Renal pelvis (tissue), 4 donors: ENCODE measurements around the gene DNAJC15. TPM values are rescaled to one million over a fixed set of nuclear protein-coding genes. Genes with fewer than 3 reads are reported as not detected.

Source experiments
- DNase-seq: peaks from one replicate; pipeline ENCODE4 v3.0.0-alpha.2; 2013
- polyA plus RNA-seq, 3 donors: library from polyadenylated mRNA; unstranded; fragments of 120-200 nt; gene quantifications; one replicate each; pipeline ENCODE4 v1.2.1, GENCODE V29; 2013; ENCODE audit not compliant: insufficient read length in 3 of 3

DNAJC15 gene
- polyA plus RNA-seq, 3 donors = 17.8 to 30.9 (median 30.4) TPM

- no peak for DNase-seq
Observed at GRCh38 chr13:43119206-43119605, 95.8 kb downstream of the DNAJC15 start.

- DNase-seq = no peak
Observed at GRCh38 chr13:43122791-43123190, 99.4 kb downstream of the DNAJC15 start.

GRCh38 chr13:43123856-43124255 lies 100.5 kb downstream of the DNAJC15 start:
- DNase-seq = no peak

- no peak for DNase-seq
Observed at GRCh38 chr13:43124490-43124889, 101.1 kb downstream of the DNAJC15 start.

GRCh38 chr13:43126420-43126819 lies 103.0 kb downstream of the DNAJC15 start:
- no peak for DNase-seq

GRCh38 chr13:43127103-43127798 lies 103.9 kb downstream of the DNAJC15 start:
- no peak for DNase-seq

- DNase-seq = no peak
Observed at GRCh38 chr13:43127827-43128226, 104.4 kb downstream of the DNAJC15 start.

- DNase-seq = no peak
Observed at GRCh38 chr13:43128504-43128961, 105.1 kb downstream of the DNAJC15 start.

GRCh38 chr13:43129066-43129465 lies 105.7 kb downstream of the DNAJC15 start:
- DNase-seq = no peak

DNA sequence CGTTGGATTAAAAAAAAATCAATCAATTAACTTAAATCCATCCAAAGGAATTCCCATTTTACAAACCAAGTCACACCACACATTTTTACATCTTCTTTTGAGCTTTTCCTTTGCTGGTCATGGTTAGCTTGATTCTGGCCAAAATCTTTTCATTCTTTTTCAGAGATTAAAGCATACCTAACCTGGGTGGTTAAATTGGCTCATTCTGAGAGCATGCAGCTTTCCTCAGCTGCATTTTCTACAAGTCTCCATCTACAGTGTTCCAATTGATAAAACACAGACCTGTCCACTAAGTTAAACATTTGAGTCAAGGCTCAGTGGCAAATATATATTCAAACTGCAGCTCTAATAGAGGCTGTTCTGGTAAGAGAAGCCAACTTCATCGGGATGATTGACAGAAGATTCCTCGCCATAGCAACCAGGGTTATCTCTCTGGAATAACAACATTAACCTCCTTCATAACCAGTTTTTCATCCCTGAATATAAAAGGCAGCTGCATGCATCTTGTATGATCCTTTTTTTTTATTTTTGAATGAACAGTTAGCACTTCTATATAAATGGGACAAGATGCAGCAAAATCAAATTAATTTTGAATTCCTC lies 106.2 kb downstream of the DNAJC15 start:
- DNase-seq = no peak

GRCh38 chr13:43132257-43132656 lies 108.9 kb downstream of the DNAJC15 start:
- no peak for DNase-seq

DNA sequence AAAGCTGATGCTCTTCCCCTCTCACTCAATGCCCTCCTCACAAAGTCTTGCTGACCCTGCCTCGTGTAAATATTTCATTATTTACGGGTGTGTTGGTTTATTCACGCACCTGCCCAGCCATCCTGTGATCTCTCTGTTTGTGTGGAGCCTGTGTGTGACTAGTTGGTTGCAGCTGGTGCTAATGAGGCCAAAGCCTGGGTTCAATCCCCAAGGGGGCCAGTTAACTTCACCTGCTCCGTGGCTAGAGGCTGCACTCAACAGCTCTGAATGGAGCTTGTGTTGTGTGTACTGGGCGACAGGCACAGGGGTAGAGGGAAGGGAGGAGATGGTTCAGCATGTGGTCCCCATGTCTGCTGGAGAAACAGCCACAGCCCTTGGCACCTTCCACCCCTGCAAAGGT lies 109.5 kb downstream of the DNAJC15 start:
- DNase-seq = no peak

DNA sequence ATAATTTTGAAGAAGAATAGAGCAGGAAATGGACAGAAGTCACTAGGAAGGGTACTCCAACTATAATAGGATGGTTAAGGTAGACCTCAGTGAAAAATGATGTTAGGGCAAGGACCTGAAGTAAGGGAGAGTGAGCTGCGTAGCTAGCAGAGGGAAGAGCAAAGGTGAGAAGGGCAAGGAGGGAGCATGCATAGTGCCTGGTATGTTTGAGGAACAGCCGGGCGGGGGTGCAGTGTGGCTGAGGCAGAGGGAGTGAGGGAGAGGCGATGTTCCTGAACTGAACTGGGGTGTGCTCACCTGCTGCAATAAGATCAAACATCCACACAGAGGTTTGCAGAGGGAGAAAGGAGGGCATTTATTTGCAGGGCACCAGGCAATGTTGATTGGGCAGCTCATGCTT lies 110.4 kb downstream of the DNAJC15 start:
- DNase-seq = no peak

- DNase-seq = no peak
Observed at GRCh38 chr13:43134868-43135267, 111.5 kb downstream of the DNAJC15 start.

- DNase-seq = no peak
Observed at GRCh38 chr13:43135516-43135915, 112.1 kb downstream of the DNAJC15 start.

DNA sequence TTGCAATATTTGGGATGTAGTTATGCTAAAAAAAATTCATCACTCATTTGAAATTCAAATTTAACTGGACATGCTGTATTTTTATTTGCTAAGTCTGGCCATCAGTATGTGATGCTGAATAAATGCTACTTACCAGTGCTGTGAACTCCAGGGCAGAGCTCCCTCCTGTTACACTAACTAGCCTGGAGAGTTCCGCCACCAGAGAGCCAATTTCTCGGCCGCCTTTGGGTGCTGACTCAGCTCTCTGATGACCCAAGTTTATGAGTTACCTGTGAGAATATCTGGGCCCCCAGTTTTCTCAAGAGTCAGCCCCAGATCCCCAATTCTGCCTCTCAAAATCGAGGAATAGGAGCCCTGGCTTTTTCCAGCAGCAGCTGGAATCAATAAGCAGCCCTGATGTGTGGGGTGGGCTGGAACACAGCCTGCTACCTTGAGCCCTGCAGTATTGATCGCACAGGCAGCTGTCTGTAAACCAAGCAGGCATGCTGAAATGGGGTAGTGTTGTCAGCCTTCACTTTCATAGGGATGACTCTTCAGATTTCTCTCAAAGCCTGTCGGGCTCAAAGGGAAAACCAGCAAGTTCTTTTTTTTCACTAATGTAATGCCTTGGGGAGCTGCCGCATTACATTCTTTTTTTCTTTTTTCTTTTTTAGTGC lies 113.7 kb downstream of the DNAJC15 start:
- no peak for DNase-seq

GRCh38 chr13:43139211-43139610 lies 115.8 kb downstream of the DNAJC15 start:
- DNase-seq = no peak

DNA sequence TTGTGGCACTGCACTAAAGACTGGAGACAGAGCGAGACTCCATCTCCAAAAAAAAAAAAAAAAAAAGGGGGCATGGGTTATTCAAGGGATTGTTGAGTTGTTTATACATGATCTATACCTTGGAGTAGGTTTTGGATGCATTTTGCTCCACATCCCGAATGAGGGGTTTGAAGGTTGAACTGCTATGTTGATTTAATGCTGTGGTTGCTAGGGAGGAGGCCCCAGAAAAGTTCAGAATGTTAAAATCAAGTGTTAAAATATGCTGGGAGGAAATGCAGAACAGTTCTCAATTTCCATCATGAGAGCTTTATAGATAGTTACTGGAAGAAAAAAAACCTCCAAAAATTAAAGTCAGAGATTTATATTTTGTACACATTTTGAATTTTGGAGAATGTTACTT lies 116.5 kb downstream of the DNAJC15 start:
- no peak for DNase-seq

GRCh38 chr13:43140985-43141384 lies 117.6 kb downstream of the DNAJC15 start:
- DNase-seq = no peak

- DNase-seq = no peak
Observed at GRCh38 chr13:43141685-43142084, 118.3 kb downstream of the DNAJC15 start.

DNA sequence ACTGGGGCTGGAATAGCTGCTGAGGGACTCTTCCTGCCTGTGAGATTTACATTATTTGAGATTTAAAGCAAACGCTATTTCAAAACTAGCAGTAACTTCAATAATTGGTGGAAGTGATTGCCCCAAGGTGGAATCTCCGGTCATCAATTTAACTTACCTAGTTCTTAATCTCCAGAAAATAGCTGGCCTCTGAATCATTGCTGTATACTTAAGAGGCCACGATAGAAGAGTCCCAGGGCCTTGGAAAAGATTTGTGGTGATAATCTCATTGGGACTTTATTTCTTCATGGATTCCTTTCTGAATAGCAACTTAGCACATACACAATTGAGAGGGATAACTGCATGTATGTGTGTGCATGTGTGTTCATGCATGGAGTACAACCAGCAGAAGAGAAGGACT lies 120.2 kb downstream of the DNAJC15 start:
- DNase-seq = no peak

- no peak for DNase-seq
Observed at GRCh38 chr13:43145534-43146196, 122.3 kb downstream of the DNAJC15 start.

- no peak for DNase-seq
Observed at GRCh38 chr13:43146400-43146799, 123.0 kb downstream of the DNAJC15 start.
